ENCODE measurements around the gene ZNF556.

Gene ZNF556

GRCh38 chr19:2867025-2867991, at the start of gene ZNF556:
ZNF556 (plus strand) TSS chr19:2867335; CDS start chr19:2867422, 87 bp downstream.
- TF ChIP-seq CTCF (IDR thresholded peaks at IDR 0.05), result no peak

GRCh38 chr19:2819540-2820111, 47.5 kb upstream of the ZNF556 start, which contains the start of gene ZNF554:
ZNF554 (plus strand) TSS chr19:2819868; CDS start chr19:2820072, 204 bp downstream.
- TF ChIP-seq CTCF (IDR thresholded peaks at IDR 0.05), result peak; percentile 98

GRCh38 chr19:2820112-2820702, 46.9 kb upstream of the ZNF556 start:
- TF ChIP-seq CTCF (IDR thresholded peaks at IDR 0.05), result no peak

- no peak for TF ChIP-seq CTCF (IDR thresholded peaks at IDR 0.05)
These were observed 44.3 kb upstream of the ZNF556 start for GRCh38 chr19:2822846-2823245.

- TF ChIP-seq CTCF (IDR thresholded peaks at IDR 0.05), result no peak
These were observed 43.5 kb upstream of the ZNF556 start for GRCh38 chr19:2823646-2824045.

GRCh38 chr19:2824129-2824528, 43.0 kb upstream of the ZNF556 start:
- no peak for TF ChIP-seq CTCF (IDR thresholded peaks at IDR 0.05)

GRCh38 chr19:2827022-2827421, 40.1 kb upstream of the ZNF556 start:
- no peak for TF ChIP-seq CTCF (IDR thresholded peaks at IDR 0.05)

Measured in LNCAP (cell line).